GM12873 (cell line): ENCODE measurements around the gene ARHGAP29.

Experiments
- CTCF ChIP-seq: IDR thresholded peaks from 2 replicates; pipeline ENCODE4 v1.5.1; 2012; ENCODE audit warnings: low read depth, mild to moderate bottlenecking, moderate library complexity, low read length, control low read depth; ENCODE audit not compliant: insufficient read depth; ENCODE audit errors: missing control alignments

ARHGAP29 gene

GRCh38 chr1:94144836-94145235 is 92.5 kb downstream of the ARHGAP29 start:
- TF ChIP-seq CTCF, result no peak

GRCh38 chr1:94143809-94144176 is 93.6 kb downstream of the ARHGAP29 start:
- no peak for TF ChIP-seq CTCF

- no peak for TF ChIP-seq CTCF
These were observed 94.1 kb downstream of the ARHGAP29 start for GRCh38 chr1:94143173-94143808.

GRCh38 chr1:94142583-94142982 is 94.8 kb downstream of the ARHGAP29 start:
- TF ChIP-seq CTCF, result no peak

- TF ChIP-seq CTCF, result no peak
These were observed 95.4 kb downstream of the ARHGAP29 start for GRCh38 chr1:94142022-94142421.

- no peak for TF ChIP-seq CTCF
These were observed 105.3 kb downstream of the ARHGAP29 start for GRCh38 chr1:94132111-94132510.

GRCh38 chr1:94130851-94131595 is 106.4 kb downstream of the ARHGAP29 start:
- no peak for TF ChIP-seq CTCF
